ENCODE results near the gene CACNA1A. TPM values are rescaled to one million over a fixed set of nuclear protein-coding genes. Genes with fewer than 3 reads are reported as not detected.
"Not testable (repeated sequence)": the region's sequence is repeated elsewhere in the genome, so short reads cannot be mapped to it uniquely, and the experiment has no call there.

The CACNA1A gene
- total RNA-seq, 1 donor from 2014 or later, result 43.0 TPM

GRCh38 chr19:13256918-13257317, 249.4 kb downstream of the CACNA1A start:
- TF ChIP-seq CTCF (IDR thresholded peaks at IDR 0.05; ENCODE audit: unreplicated experiment), result no peak
- DNase-seq (ENCODE audit: low spot score, unreplicated experiment), result no peak
- H3K4me1 Mint-ChIP-seq (ENCODE audit: low read depth), result no peaks in the 10 kb centered on the region
- no peaks in the 10 kb centered on the region for H3K36me3 Mint-ChIP-seq (ENCODE audit: insufficient read depth)
- no peak overlapping the region for H3K27ac Mint-ChIP-seq
- peaks cover 27% of the 10 kb centered on the region for H3K27me3 Mint-ChIP-seq
- H3K4me3 Mint-ChIP-seq (ENCODE audit: low read depth), result no peak overlapping the region
- H3K9me3 Mint-ChIP-seq (ENCODE audit: low read depth), result no peaks in the 10 kb centered on the region

GRCh38 chr19:13256398-13256797, 249.9 kb downstream of the CACNA1A start:
- H3K36me3 Mint-ChIP-seq (ENCODE audit: insufficient read depth); DNase-seq (ENCODE audit: low spot score, unreplicated experiment); H3K9me3 Mint-ChIP-seq (ENCODE audit: low read depth); H3K4me1 Mint-ChIP-seq (ENCODE audit: low read depth); H3K4me3 Mint-ChIP-seq (ENCODE audit: low read depth); H3K27ac Mint-ChIP-seq: not testable (repeated sequence)
- H3K27me3 Mint-ChIP-seq, result peaks cover 27% of the 10 kb centered on the region

- TF ChIP-seq CTCF (IDR thresholded peaks at IDR 0.05; ENCODE audit: unreplicated experiment), result no peak
- DNase-seq (ENCODE audit: low spot score, unreplicated experiment), result no peak
- Mint-ChIP-seq H3K27me3 (peaks cover 24% of the 10 kb centered on the region), H3K36me3 (ENCODE audit: insufficient read depth) (no peaks in the 10 kb centered on the region), H3K4me3 (ENCODE audit: low read depth) (no peak overlapping the region), H3K27ac (no peak overlapping the region), H3K9me3 (ENCODE audit: low read depth) (no peaks in the 10 kb centered on the region), H3K4me1 (ENCODE audit: low read depth) (no peaks in the 10 kb centered on the region)
Observed at GRCh38 chr19:13255719-13256059, 250.6 kb downstream of the CACNA1A start.

GRCh38 chr19:13255041-13255718, 251.1 kb downstream of the CACNA1A start:
- peaks cover 24% of the 10 kb centered on the region for H3K27me3 Mint-ChIP-seq
- no peak overlapping the region for H3K4me3 Mint-ChIP-seq (ENCODE audit: low read depth)
- TF ChIP-seq CTCF (IDR thresholded peaks at IDR 0.05; ENCODE audit: unreplicated experiment), result no peak
- DNase-seq (ENCODE audit: low spot score, unreplicated experiment), result no peak
- H3K27ac Mint-ChIP-seq, result no peak overlapping the region
- no peaks in the 10 kb centered on the region for H3K36me3 Mint-ChIP-seq (ENCODE audit: insufficient read depth)
- H3K4me1 Mint-ChIP-seq (ENCODE audit: low read depth), result no peaks in the 10 kb centered on the region
- H3K9me3 Mint-ChIP-seq (ENCODE audit: low read depth), result no peaks in the 10 kb centered on the region

GRCh38 chr19:13252569-13253335, 253.5 kb downstream of the CACNA1A start:
- no peak overlapping the region for H3K4me3 Mint-ChIP-seq (ENCODE audit: low read depth)
- no peaks in the 10 kb centered on the region for H3K9me3 Mint-ChIP-seq (ENCODE audit: low read depth)
- TF ChIP-seq CTCF (IDR thresholded peaks at IDR 0.05; ENCODE audit: unreplicated experiment), result no peak
- H3K27me3 Mint-ChIP-seq, result peaks cover 18% of the 10 kb centered on the region
- H3K27ac Mint-ChIP-seq, result no peak overlapping the region
- H3K36me3 Mint-ChIP-seq (ENCODE audit: insufficient read depth), result no peaks in the 10 kb centered on the region
- no peaks in the 10 kb centered on the region for H3K4me1 Mint-ChIP-seq (ENCODE audit: low read depth)
- no peak for DNase-seq (ENCODE audit: low spot score, unreplicated experiment)

GRCh38 chr19:13244920-13245319, 261.4 kb downstream of the CACNA1A start:
- Mint-ChIP-seq H3K4me3 (ENCODE audit: low read depth) (no peak overlapping the region), H3K4me1 (ENCODE audit: low read depth) (no peaks in the 10 kb centered on the region), H3K36me3 (ENCODE audit: insufficient read depth) (no peaks in the 10 kb centered on the region), H3K27ac (no peak overlapping the region), H3K27me3 (peaks cover 2% of the 10 kb centered on the region), H3K9me3 (ENCODE audit: low read depth) (no peaks in the 10 kb centered on the region)
- TF ChIP-seq CTCF (IDR thresholded peaks at IDR 0.05; ENCODE audit: unreplicated experiment), result no peak
- DNase-seq (ENCODE audit: low spot score, unreplicated experiment), result no peak

All from progenitor cell of endocrine pancreas (in vitro differentiated cells).